ENCODE measurements around the gene ZBTB20.

DNA sequence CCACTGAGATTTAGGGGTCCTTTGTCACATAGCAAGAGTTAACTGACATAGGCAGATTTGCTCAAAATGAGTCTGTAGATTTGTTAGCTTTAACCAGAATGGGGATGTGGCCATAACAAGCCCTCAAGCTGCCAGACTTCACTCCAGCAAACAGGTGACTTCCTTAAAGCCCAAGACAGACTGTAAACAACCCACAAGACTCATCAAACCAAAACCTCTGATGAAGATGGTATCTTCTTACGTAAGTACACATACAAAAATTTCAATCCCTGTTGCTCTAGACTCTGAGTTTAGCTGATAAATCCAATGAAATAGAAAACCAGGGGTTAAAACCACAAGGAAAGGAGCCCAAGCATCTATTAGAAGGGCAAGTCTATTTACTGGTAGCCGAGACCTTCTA is 18.2 kb upstream of the ZBTB20 start:
- TF ChIP-seq, protein P1, sequence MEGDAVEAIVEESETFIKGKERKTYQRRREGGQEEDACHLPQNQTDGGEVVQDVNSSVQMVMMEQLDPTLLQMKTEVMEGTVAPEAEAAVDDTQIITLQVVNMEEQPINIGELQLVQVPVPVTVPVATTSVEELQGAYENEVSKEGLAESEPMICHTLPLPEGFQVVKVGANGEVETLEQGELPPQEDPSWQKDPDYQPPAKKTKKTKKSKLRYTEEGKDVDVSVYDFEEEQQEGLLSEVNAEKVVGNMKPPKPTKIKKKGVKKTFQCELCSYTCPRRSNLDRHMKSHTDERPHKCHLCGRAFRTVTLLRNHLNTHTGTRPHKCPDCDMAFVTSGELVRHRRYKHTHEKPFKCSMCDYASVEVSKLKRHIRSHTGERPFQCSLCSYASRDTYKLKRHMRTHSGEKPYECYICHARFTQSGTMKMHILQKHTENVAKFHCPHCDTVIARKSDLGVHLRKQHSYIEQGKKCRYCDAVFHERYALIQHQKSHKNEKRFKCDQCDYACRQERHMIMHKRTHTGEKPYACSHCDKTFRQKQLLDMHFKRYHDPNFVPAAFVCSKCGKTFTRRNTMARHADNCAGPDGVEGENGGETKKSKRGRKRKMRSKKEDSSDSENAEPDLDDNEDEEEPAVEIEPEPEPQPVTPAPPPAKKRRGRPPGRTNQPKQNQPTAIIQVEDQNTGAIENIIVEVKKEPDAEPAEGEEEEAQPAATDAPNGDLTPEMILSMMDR (IDR thresholded peaks at IDR 0.05), result no peak
- no peak for TF ChIP-seq POLR2A (IDR thresholded peaks at IDR 0.05)

Measured in right lobe of liver (tissue), 4 donors.